ENCODE measurements around the gene TSPAN4.

TSPAN4 gene

GRCh38 chr11:880447-880846 lies 37.8 kb downstream of the TSPAN4 start:
- H3K9ac ChIP-seq: no peak overlapping the region
- H3K79me2 ChIP-seq (ENCODE audit: insufficient read depth, low read depth): no peaks in the 10 kb centered on the region
- no peak overlapping the region for H2AFZ ChIP-seq (ENCODE audit: low read depth)
- no peak overlapping the region for H3K4me3 ChIP-seq (IDR thresholded peaks at IDR 0.05; ENCODE audit: insufficient read depth, low read depth, low read length)
- H3K36me3 ChIP-seq (ENCODE audit: insufficient read depth): no peaks in the 10 kb centered on the region
- H3K4me2 ChIP-seq: no peak overlapping the region
- H3K4me1 ChIP-seq (ENCODE audit: low read depth, poor library complexity, severe bottlenecking): peaks cover 4% of the 10 kb centered on the region
- no peaks in the 10 kb centered on the region for H3K27me3 ChIP-seq (ENCODE audit: insufficient read depth, low read depth)
- no peak overlapping the region for H3K27ac ChIP-seq
- TF ChIP-seq, protein P1, sequence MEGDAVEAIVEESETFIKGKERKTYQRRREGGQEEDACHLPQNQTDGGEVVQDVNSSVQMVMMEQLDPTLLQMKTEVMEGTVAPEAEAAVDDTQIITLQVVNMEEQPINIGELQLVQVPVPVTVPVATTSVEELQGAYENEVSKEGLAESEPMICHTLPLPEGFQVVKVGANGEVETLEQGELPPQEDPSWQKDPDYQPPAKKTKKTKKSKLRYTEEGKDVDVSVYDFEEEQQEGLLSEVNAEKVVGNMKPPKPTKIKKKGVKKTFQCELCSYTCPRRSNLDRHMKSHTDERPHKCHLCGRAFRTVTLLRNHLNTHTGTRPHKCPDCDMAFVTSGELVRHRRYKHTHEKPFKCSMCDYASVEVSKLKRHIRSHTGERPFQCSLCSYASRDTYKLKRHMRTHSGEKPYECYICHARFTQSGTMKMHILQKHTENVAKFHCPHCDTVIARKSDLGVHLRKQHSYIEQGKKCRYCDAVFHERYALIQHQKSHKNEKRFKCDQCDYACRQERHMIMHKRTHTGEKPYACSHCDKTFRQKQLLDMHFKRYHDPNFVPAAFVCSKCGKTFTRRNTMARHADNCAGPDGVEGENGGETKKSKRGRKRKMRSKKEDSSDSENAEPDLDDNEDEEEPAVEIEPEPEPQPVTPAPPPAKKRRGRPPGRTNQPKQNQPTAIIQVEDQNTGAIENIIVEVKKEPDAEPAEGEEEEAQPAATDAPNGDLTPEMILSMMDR (conservative IDR thresholded peaks at IDR 0.05; ENCODE audit: low read depth, low read length): no peak
- H4K20me1 ChIP-seq (ENCODE audit: insufficient read depth): no peaks in the 10 kb centered on the region

DNA sequence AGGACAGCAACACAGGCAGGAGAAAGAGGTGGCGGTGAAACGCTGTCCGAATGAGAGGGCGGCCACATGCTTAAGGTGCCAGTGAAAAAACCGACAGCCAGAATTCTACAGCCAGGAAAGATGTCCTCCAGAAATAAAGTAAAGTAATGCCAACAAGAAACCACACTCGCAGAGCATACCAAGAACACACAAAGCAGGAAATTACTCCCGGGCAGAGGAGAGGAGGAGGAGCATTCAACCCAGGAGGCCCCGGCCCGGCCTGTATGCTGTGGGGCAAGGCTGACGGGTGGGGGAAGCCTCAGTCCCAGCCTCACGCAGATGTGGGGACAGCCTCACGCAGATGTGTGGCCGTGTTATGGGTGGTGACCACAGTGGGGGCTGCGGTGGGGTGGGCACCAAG lies 39.9 kb downstream of the TSPAN4 start:
- Histone ChIP-seq H3K4me1 (ENCODE audit: low read depth, poor library complexity, severe bottlenecking) (peaks cover 4% of the 10 kb centered on the region), H3K4me2 (no peak overlapping the region), H3K27ac (no peak overlapping the region), H3K79me2 (ENCODE audit: insufficient read depth, low read depth) (no peaks in the 10 kb centered on the region), H3K27me3 (ENCODE audit: insufficient read depth, low read depth) (no peaks in the 10 kb centered on the region), H4K20me1 (ENCODE audit: insufficient read depth) (no peaks in the 10 kb centered on the region), H3K4me3 (IDR thresholded peaks at IDR 0.05; ENCODE audit: insufficient read depth, low read depth, low read length) (no peak overlapping the region), H3K9ac (no peak overlapping the region), H2AFZ (ENCODE audit: low read depth) (no peak overlapping the region), H3K36me3 (ENCODE audit: insufficient read depth) (no peaks in the 10 kb centered on the region)
- TF ChIP-seq, protein P1 (conservative IDR thresholded peaks at IDR 0.05; ENCODE audit: low read depth, low read length): no peak

DNA sequence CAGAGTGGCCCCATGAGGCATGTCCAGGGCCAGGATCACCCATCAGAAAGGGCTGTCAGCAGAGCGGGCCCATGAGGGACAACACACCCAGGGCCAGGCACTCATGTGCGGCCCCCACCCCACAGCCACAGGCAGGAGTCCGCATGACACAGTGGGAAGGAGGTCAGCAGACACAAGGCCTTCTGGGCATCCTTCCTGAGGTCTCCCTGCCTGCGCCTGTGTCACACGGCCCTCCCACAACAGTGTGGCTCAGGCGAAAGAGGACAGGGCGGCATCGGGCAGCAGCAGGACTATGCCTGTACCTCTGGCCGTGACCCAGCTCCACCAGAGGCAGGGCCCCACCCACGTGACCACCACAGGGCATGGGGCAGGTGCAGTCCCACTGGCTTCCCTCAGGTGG lies 40.9 kb downstream of the TSPAN4 start:
- H3K9ac ChIP-seq: no peak overlapping the region
- TF ChIP-seq, protein P1 (conservative IDR thresholded peaks at IDR 0.05; ENCODE audit: low read depth, low read length): no peak
- no peaks in the 10 kb centered on the region for H3K4me1 ChIP-seq (ENCODE audit: low read depth, poor library complexity, severe bottlenecking)
- H4K20me1 ChIP-seq (ENCODE audit: insufficient read depth): no peaks in the 10 kb centered on the region
- H2AFZ ChIP-seq (ENCODE audit: low read depth): no peak overlapping the region
- no peaks in the 10 kb centered on the region for H3K27me3 ChIP-seq (ENCODE audit: insufficient read depth, low read depth)
- no peak overlapping the region for H3K4me2 ChIP-seq
- H3K27ac ChIP-seq: no peak overlapping the region
- H3K36me3 ChIP-seq (ENCODE audit: insufficient read depth): no peaks in the 10 kb centered on the region
- H3K79me2 ChIP-seq (ENCODE audit: insufficient read depth, low read depth): no peaks in the 10 kb centered on the region
- no peak overlapping the region for H3K4me3 ChIP-seq (IDR thresholded peaks at IDR 0.05; ENCODE audit: insufficient read depth, low read depth, low read length)

GRCh38 chr11:884578-885070 lies 42.0 kb downstream of the TSPAN4 start:
- no peaks in the 10 kb centered on the region for H3K36me3 ChIP-seq (ENCODE audit: insufficient read depth)
- no peaks in the 10 kb centered on the region for H4K20me1 ChIP-seq (ENCODE audit: insufficient read depth)
- no peak overlapping the region for H3K9ac ChIP-seq
- TF ChIP-seq, protein P1 (conservative IDR thresholded peaks at IDR 0.05; ENCODE audit: low read depth, low read length): no peak
- no peak overlapping the region for H3K4me2 ChIP-seq
- H3K4me1 ChIP-seq (ENCODE audit: low read depth, poor library complexity, severe bottlenecking): no peaks in the 10 kb centered on the region
- no peak overlapping the region for H3K27ac ChIP-seq
- no peaks in the 10 kb centered on the region for H3K27me3 ChIP-seq (ENCODE audit: insufficient read depth, low read depth)
- H3K79me2 ChIP-seq (ENCODE audit: insufficient read depth, low read depth): no peaks in the 10 kb centered on the region
- no peak overlapping the region for H2AFZ ChIP-seq (ENCODE audit: low read depth)
- no peak overlapping the region for H3K4me3 ChIP-seq (IDR thresholded peaks at IDR 0.05; ENCODE audit: insufficient read depth, low read depth, low read length)
